Fibroblast of lung (primary cell): ENCODE measurements around the gene SEMA6A.

Experiments
- EZH2 ChIP-seq: IDR thresholded peaks from 2 replicates; pipeline ENCODE4 v1.5.1; 2012; ENCODE audit warnings: low read length, control low read depth, mild to moderate bottlenecking; ENCODE audit errors: missing control alignments
- TF ChIP-seq, protein P1 (sequence below), 2 donors: IDR thresholded peaks in 1 of 2; conservative IDR thresholded peaks in 1 of 2; 1 replicate in 1 of 2; 2 replicates in 1 of 2; pipeline ENCODE4 v1.5.1; 2011 to 2012; ENCODE audit warnings: low read length in 2 of 2, control low read depth in 1 of 2, inconsistent platforms in 1 of 2, low read depth in 1 of 2, mild to moderate bottlenecking in 1 of 2

DNA sequence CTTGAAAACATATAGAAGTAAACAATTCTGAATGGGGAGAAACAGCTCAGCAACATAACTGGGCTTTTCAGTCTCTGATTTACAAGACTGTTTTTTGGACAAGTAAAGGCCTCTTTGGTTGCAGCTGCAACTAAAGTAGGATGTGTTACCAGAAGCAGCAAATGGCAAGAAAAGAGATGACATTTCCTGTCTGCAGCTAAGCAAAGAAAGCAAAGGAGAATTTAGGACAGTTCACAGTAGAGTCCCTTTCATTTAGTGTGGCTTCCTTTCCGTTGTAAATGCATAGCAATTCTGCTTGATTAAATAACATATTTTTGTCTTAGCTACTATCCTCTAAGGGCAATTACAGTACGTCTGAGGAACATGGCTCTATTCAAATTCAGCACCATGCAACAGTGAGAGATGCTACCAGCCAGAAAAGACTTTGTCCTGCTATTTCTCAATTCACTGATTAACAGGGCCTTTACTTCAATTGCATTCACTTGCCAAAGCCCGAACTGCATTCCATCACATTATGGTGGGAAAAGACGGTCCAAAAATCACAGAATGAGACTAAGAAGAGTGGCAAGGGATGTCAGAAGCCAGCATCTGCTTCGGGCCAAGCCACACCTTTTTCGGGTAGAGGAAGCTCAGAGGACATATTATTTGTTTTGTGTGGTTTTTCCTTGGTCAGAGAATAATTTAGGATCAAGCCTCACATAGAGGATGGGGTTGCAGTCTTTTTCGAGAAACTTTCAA lies 107.7 kb downstream of the SEMA6A start:
- TF ChIP-seq, protein P1, sequence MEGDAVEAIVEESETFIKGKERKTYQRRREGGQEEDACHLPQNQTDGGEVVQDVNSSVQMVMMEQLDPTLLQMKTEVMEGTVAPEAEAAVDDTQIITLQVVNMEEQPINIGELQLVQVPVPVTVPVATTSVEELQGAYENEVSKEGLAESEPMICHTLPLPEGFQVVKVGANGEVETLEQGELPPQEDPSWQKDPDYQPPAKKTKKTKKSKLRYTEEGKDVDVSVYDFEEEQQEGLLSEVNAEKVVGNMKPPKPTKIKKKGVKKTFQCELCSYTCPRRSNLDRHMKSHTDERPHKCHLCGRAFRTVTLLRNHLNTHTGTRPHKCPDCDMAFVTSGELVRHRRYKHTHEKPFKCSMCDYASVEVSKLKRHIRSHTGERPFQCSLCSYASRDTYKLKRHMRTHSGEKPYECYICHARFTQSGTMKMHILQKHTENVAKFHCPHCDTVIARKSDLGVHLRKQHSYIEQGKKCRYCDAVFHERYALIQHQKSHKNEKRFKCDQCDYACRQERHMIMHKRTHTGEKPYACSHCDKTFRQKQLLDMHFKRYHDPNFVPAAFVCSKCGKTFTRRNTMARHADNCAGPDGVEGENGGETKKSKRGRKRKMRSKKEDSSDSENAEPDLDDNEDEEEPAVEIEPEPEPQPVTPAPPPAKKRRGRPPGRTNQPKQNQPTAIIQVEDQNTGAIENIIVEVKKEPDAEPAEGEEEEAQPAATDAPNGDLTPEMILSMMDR (conservative IDR thresholded peaks at IDR 0.05 in 1 of 2, IDR thresholded peaks at IDR 0.05 in 1 of 2; ENCODE audit: low read depth in 1 of 2, low read length in 2 of 2), result no peak
- no peak for TF ChIP-seq EZH2
